GM18520 (cell line): Measurements from ENCODE around the gene FMN1.
A peak's percentile ranks its signal among the peaks of the same experiment; 100 is the strongest.

Source experiments
- ATAC-seq: cut with Tn5 transposase; IDR thresholded peaks from one replicate; pipeline ENCODE4 v1.9.1; 2021; ENCODE audit not compliant: unreplicated experiment

Gene FMN1

DNA sequence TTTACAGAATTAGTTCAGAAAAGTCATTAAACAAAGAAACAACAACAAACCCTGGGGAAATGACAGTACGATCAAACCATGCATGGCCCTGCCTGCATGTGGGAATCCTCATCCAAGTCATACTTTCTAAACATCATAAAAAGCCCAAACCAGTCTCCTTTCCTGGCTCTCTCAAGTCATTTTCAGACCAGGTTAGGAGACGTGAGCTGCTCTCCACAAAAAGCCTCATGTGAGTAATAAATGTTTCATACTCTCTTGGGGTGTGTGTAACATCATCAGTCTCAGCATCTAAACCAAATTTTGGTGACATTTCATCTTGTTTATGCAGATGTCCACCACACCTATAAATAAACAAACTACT, 457.8 kb downstream of the FMN1 start:
- ATAC-seq = no peak

DNA sequence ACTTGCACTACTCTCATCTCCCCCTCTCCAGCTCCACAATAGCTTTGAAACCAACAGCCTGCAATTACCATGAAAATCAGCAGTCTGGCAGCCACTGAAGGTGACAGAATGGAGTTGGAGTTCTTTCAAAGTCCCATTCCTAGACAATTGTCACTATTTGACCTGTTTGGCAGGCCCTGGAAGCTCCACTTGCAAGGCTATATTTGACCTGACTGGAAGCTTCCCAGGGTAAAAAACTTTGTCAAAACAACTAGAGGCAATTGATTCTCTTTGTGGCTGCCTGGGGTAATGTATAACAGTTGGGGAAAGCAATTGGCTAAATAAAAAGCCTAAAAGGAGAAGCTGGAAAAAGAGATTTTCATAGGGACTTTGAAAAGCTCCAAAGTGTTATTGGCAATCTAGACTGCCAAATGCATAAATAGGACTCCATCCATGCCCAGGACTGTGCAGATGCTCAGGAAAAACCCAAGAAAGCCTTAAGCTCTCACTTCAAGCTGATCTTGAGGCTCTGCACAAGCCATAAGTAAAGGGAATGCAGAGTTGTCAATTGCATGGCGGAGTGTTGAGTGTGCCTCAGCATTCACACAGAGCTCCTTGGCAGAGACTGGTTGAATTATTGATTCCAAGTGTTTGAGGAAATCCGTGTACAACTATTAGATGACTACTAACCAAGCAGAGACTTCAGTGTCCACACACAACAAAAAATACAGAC, 458.4 kb downstream of the FMN1 start:
- no peak for ATAC-seq

- no peak for ATAC-seq
These were observed 461.2 kb downstream of the FMN1 start for GRCh38 chr15:32733281-32733680.

DNA sequence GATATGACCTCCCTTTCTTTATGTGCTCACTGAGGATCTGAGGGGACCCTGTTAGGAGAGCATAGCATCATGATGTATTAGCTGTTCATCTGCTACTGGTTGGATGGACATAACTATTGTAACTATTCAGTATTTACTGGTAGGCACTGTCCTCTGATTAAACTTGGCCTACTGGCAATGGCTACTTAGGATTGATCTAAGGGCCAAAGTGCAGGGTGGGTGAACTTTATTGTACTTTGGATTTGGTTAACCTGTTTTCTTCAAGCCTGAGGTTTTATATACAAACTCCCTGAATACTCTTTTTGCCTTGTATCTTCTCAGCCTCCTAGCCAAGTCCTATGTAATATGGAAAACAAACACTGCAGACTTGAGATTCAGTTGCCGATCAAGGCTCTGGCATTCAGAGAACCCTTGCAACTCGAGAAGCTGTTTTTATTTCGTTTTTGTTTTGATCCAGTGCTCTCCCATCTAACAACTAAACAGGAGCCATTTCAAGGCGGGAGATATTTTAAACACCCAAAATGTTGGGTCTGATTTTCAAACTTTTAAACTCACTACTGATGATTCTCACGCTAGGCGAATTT, 461.8 kb downstream of the FMN1 start:
- no peak for ATAC-seq

- no peak for ATAC-seq
These were observed 463.5 kb downstream of the FMN1 start for GRCh38 chr15:32730677-32731654.

DNA sequence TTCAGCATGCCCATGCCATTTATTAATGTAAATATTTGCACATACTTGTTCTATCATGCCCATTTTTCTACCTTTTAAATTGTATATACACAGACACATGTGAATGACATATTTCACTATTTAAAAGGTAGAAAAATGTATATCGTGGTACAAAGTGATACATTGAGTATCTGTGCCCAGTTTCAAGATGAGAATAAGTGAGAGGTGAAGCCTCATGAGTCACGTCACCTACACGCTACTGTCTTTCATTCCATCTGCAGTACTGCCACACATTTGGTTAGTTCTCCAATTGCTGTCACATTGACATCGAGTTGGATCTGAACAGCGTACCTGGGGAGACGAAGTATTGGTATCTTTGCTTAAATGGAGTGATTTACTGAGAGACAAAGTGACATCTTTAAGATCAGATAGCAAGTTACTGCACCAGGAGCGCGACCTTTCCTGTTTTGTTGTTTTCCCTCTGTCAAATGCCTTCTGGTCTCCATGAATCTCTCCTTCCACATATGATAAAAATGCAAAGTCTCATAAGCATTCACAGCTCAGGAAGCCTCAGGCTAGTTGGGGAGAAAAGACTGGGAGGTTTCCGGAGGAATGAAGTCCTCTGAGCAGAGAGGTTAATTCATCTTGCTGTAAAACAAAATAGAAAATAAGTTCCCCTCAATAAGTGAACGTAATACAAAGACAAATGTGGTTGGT, 464.7 kb downstream of the FMN1 start:
- ATAC-seq = no peak

GRCh38 chr15:32723171-32723948, 471.2 kb downstream of the FMN1 start:
- ATAC-seq = peak; percentile 96

GRCh38 chr15:32722136-32722535, 472.4 kb downstream of the FMN1 start:
- no peak for ATAC-seq

DNA sequence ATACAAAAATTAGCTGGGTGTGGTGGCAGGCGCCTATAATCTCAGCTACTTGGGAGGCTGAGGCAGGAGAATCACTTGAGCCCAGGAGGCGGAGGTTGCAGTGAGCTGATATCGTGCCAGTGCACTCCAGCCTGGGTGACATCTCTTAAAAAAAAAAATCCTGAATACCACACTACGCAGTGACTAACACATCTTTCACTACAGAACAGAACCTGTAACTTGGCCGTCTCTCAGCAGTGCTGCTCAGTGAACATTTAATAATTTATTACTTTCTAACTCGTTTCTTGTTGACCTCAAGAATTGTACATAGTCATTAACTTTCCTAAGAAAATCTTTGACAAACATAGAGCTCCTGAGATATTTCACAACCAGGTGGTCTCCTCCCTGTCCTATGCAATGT, 472.9 kb downstream of the FMN1 start:
- ATAC-seq = no peak

GRCh38 chr15:32718821-32719716, 475.4 kb downstream of the FMN1 start:
- ATAC-seq = no peak

GRCh38 chr15:32718227-32718820, 476.2 kb downstream of the FMN1 start:
- ATAC-seq = no peak

- ATAC-seq = no peak
These were observed 476.9 kb downstream of the FMN1 start, which contains the start of gene GREM1 for GRCh38 chr15:32717426-32718226. TSS of gene GREM1 (plus strand) at chr15:32718004. CDS start at chr15:32730691, 12,687 bp downstream.

DNA sequence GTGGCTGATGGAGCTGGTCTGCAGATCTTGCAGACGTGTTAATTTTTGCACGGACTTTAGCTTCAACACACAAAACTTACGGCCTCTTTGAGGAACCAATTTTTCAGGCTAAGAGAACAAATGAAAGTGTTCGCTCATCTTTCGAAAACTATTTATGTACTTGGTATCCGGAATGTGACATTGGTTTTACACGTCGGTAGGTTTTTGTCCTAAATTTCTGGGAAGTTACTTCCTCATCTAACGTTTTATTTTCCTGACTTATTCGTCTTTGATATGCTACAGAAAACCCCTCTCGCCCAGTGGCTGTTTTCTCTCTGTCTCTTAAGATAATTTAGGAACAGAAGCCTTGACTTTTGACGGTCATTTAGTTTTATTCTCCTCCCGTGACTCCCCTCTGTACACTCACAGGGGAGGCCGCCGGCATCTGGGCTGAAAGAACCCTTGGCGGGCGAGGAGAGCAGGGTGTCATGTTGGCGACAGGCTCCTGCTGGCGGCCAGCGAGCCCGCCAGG, 477.5 kb downstream of the FMN1 start:
- no peak for ATAC-seq

DNA sequence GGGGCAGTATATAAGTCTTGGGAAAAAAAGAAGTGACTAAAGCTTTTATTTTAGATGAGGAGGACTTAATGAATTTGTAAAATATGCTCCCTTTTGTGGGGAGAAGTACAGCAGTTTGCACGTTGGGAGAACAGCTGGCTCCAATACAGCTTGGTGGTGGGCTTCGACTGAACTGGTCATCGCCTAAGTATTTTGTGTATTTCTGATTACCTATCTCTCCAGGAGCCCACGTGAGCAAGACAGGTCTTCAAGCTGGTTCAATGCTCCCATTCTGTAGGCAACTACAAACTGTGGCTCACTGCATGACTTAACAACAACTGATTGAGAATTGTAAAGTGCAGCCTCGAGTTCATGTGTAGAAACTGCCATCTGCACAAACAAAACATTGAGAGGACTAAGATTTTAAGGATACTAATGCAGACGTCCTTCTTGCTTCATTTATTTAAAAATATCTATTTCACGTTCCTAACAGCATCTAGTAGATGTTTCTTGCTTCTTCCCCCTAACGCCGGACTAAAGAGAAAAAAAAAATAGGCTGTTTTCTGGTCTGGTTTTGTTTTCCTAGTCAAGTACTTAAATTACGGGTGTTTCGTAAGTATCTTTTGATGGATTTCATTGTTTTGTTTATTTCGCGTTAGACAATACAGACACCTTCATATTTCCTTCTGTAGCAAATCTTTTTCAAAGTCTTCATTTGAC, 478.1 kb downstream of the FMN1 start:
- no peak for ATAC-seq
